Mucosa of stomach (tissue), 1 donor: ENCODE measurements around the gene GSTM5.

Source experiments
- H3K27me3 ChIP-seq: one replicate; pipeline ENCODE4 v1.7.0; 2013; ENCODE audit warnings: mild to moderate bottlenecking, low read length; ENCODE audit not compliant: control insufficient read depth, insufficient read depth
- H3K36me3 ChIP-seq: one replicate; pipeline ENCODE4 v1.7.0; 2013; ENCODE audit warnings: low read length; ENCODE audit not compliant: control insufficient read depth, insufficient read depth
- H3K4me1 ChIP-seq: one replicate; pipeline ENCODE4 v1.7.0; 2013; ENCODE audit warnings: mild to moderate bottlenecking, low read length; ENCODE audit not compliant: control insufficient read depth, insufficient read depth
- H3K4me3 ChIP-seq: one replicate; pipeline ENCODE4 v1.7.0; 2013; ENCODE audit warnings: low read length
- H3K9ac ChIP-seq: one replicate; pipeline ENCODE4 v1.7.0; 2013; ENCODE audit warnings: mild to moderate bottlenecking, low read length, moderate library complexity
- H3K9me3 ChIP-seq: one replicate; pipeline ENCODE4 v1.7.0; 2013; ENCODE audit warnings: mild to moderate bottlenecking, low read length, moderate library complexity; ENCODE audit not compliant: control insufficient read depth
- donor health status: Pancreatic carcinoma.

GSTM5 gene

GRCh38 chr1:109757936-109758786 lies 46.1 kb downstream of the GSTM5 start:
- H3K4me3 ChIP-seq = no peak overlapping the region
- H3K9ac ChIP-seq = no peak overlapping the region
- H3K36me3 ChIP-seq = peaks cover 15% of the 10 kb centered on the region
- no peaks in the 10 kb centered on the region for H3K9me3 ChIP-seq
- no peaks in the 10 kb centered on the region for H3K27me3 ChIP-seq
- peaks cover 18% of the 10 kb centered on the region for H3K4me1 ChIP-seq

- no peaks in the 10 kb centered on the region for H3K27me3 ChIP-seq
- no peaks in the 10 kb centered on the region for H3K9me3 ChIP-seq
- H3K4me1 ChIP-seq = peaks cover 27% of the 10 kb centered on the region
- H3K4me3 ChIP-seq = no peak overlapping the region
- no peak overlapping the region for H3K9ac ChIP-seq
- H3K36me3 ChIP-seq = peaks cover 8% of the 10 kb centered on the region
Measured at GRCh38 chr1:109759513-109760334, 47.7 kb downstream of the GSTM5 start.

GRCh38 chr1:109760581-109761226 lies 48.7 kb downstream of the GSTM5 start:
- Histone ChIP-seq H3K4me3 (no peak overlapping the region), H3K4me1 (peaks cover 37% of the 10 kb centered on the region), H3K27me3 (no peaks in the 10 kb centered on the region), H3K9me3 (no peaks in the 10 kb centered on the region), H3K36me3 (peaks cover 8% of the 10 kb centered on the region), H3K9ac (no peak overlapping the region)

- Histone ChIP-seq H3K9ac (peak overlapping the region; percentile 99), H3K9me3 (no peaks in the 10 kb centered on the region), H3K4me1 (peaks cover 44% of the 10 kb centered on the region), H3K36me3 (peaks cover 8% of the 10 kb centered on the region), H3K27me3 (no peaks in the 10 kb centered on the region), H3K4me3 (no peak overlapping the region)
Measured at GRCh38 chr1:109761227-109762038, 49.4 kb downstream of the GSTM5 start.

- Histone ChIP-seq H3K36me3 (peaks cover 8% of the 10 kb centered on the region), H3K27me3 (no peaks in the 10 kb centered on the region), H3K4me1 (peaks cover 51% of the 10 kb centered on the region), H3K9ac (peak overlapping the region; percentile 99), H3K4me3 (no peak overlapping the region), H3K9me3 (no peaks in the 10 kb centered on the region)
Measured at GRCh38 chr1:109762039-109762585, 50.1 kb downstream of the GSTM5 start.

- Histone ChIP-seq H3K4me3 (peak overlapping the region; percentile 97), H3K36me3 (peaks cover 8% of the 10 kb centered on the region), H3K9me3 (no peaks in the 10 kb centered on the region), H3K9ac (peak overlapping the region; percentile 99), H3K4me1 (peaks cover 60% of the 10 kb centered on the region), H3K27me3 (no peaks in the 10 kb centered on the region)
Measured at GRCh38 chr1:109762821-109763645, 51.0 kb downstream of the GSTM5 start.

- Histone ChIP-seq H3K9ac (peak within 1 kb of the TSS; percentile 99), H3K4me1 (peaks cover 60% of the 10 kb centered on the region), H3K4me3 (peak within 1 kb of the TSS; percentile 97), H3K27me3 (no peaks in the 10 kb centered on the region), H3K36me3 (no peaks in the 10 kb centered on the region), H3K9me3 (no peaks in the 10 kb centered on the region)
Measured at GRCh38 chr1:109763646-109764415, 51.8 kb downstream of the GSTM5 start, which contains the start of gene EPS8L3. Gene EPS8L3, minus strand, starts transcription at chr1:109763923. Its CDS starts 2,174 bp downstream, at chr1:109761749.

- H3K9ac ChIP-seq = peak overlapping the region; percentile 99
- peaks cover 60% of the 10 kb centered on the region for H3K4me1 ChIP-seq
- H3K9me3 ChIP-seq = no peaks in the 10 kb centered on the region
- H3K27me3 ChIP-seq = no peaks in the 10 kb centered on the region
- H3K4me3 ChIP-seq = no peak overlapping the region
- H3K36me3 ChIP-seq = no peaks in the 10 kb centered on the region
Measured at GRCh38 chr1:109764561-109765482, 52.8 kb downstream of the GSTM5 start.

- Histone ChIP-seq H3K27me3 (no peaks in the 10 kb centered on the region), H3K9ac (no peak overlapping the region), H3K4me3 (no peak overlapping the region), H3K36me3 (no peaks in the 10 kb centered on the region), H3K9me3 (no peaks in the 10 kb centered on the region), H3K4me1 (peaks cover 55% of the 10 kb centered on the region)
Measured at GRCh38 chr1:109765483-109765815, 53.4 kb downstream of the GSTM5 start.
